EH (cell line): ENCODE measurements around the gene ERMARD.
"Not testable (repeated sequence)": the region's sequence is repeated elsewhere in the genome, so short reads cannot be mapped to it uniquely, and the experiment has no call there.

Source experiments
- DNase-seq: peaks from one replicate; pipeline ENCODE4 v3.0.0-alpha.2; 2015; ENCODE audit warnings: low read depth

Gene ERMARD

DNA sequence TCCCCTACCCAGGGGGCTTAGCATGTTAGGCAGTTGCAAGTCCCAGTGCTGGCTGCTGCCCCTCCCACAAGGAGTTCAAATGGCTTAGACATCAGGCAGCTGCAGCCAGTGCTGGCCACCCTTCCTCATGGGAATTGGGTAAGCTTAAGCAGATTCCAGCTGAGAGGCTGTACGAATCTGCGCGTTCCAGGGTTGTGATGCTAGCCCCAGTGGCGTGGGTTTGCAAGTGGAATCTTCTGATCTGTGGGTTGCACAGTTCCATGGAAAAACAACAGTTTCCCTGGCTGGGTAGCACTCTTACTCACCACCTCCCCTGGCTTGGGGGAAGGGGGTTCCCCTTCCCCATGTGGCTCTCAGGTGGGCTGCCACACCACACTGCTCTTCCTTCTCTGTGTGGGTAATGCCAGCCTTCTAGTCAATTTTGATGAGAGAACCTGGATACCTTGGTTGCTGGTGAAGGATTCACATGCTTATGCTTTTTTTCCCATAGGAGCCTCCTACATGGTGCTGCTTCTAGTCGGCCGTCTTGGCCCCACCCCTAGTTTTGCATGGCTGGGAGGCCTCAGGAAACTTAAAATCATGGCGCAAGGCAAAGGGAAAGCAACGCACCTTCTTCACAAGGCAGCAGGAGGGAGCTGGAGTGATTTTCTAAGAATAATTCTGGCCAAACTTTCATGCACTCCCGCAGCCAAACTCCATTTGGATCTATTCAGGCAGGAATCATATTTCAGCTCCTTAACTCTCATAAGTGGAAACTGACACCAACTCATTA is 13.0 kb upstream of the ERMARD start:
- DNase-seq: no peak

DNA sequence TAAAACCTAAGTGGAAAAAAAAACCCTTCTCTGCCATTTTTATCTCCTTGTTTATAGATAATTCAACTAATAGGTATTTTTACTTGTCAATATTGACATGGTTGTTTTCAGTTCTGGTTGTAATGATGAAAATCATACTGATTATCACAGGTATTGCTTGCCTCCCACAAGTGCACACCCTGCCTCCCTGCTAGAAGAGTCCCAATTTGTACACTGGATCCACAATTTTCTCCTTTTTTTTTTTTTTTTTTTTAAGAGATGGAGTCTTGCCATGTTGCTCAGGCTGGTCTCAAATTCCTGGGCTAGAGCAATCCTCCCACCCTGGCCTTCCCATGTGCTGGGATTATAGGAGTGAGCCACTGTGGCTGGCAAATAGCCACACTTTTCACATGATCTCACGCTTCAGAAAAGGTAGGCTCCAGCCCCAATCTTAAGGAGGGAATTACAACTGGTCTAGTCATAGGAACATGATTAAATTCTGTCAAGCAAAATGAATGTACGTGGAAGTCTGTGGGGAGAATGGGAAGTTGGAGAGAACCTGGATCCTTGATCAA is 12.4 kb upstream of the ERMARD start:
- no peak for DNase-seq

GRCh38 chr6:169741344-169741743 is 10.1 kb upstream of the ERMARD start:
- no peak for DNase-seq

DNA sequence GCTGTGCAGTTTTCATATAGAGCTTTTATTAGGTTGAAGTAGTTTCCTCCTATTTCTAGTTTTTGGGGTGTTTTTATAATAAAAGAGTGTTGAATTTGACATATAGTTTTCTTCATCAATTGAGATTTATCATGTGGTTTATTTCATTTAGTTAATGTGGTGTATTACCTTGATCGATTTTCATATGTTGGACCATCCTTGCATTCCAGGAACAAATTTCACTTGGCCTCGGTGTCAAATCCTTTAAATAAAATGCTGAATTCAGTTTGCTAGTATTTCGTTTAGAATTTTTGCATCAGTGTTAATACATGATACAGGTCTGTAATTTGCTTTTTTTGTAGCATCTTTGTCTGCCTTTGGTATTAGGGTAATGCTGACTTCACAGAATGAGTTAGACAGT is 6.0 kb upstream of the ERMARD start:
- DNase-seq: no peak

DNA sequence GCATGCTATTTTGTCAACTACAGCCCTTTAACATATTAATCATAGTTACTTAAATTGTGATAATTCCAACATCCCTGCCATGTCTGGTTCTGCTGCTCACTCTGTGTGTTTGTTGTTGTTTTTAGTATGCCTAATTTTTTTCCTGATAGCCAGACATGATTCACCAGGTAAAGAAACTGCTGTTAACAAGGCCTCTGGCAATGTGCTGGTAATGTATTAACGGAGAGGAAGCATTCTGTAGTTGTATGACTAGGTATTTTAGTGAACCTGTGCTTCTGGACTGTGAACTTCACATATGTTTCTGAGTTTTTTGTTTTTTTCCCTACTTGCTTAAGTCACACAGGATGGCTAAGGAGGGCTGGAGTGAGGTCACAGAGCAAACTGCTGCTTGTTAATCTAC is 4.9 kb upstream of the ERMARD start:
- DNase-seq: no peak

- DNase-seq: peak; percentile 20
Observed at GRCh38 chr6:169752074-169752623, 727 bp downstream of the ERMARD start.

DNA sequence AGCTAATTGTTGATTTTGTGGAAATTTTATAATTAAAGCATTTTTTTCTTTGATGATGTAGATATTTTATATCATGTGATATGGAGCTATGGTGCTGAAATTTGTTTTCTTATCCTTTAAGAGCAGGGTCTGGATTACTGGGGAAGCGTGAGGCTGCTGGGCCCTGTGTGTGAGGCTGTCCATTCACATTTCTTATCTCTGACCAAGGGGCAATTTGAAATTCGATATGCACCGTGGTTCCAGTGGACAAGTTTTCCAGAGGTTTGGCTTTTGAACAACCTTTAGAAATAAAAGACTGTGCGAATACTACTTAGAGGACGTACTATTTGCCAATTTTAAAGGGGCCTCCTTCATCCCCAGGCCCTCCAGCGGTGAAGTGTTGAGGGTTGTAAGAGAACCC is 3.7 kb downstream of the ERMARD start:
- DNase-seq: no peak

DNA sequence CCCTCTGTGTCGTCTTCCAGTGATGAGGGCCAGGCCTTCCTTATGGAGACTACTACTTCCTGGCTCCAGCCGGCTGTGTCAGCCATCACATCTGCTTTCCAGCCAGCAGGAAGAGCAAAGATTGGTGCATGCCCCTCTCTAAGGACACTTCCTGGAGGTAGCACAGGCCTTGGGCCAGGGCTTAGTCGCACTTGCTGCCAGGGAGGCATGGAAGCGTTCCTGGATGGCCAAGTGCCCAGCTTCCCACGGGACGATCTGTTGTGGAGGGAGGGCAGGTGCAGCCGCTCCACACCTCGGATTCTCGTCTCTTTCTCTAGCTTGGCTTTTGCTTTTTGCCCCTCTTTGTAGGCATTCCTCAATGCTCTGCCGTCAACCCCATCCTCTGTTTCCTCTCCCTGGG is 11.9 kb downstream of the ERMARD start:
- DNase-seq: no peak

DNA sequence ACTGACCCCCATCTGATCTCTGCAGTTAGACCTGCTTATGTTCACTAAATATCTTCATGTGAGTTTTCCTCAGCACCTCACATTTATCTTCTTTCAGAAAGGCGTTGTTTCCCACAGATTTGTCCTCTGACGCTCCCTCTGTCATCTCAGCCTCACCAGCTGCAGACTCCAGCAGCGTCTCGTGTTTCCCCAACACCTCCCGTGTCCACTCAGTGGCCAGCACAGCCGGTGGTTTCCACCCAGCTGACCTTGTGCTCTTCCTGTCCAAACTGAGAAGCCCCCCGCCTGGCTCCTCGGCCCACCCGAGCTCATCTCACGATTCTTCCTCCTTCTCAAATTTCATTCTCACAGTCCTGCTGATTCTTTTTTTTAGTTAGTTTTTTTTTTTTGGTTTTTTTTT is 12.5 kb downstream of the ERMARD start:
- DNase-seq: no peak

DNA sequence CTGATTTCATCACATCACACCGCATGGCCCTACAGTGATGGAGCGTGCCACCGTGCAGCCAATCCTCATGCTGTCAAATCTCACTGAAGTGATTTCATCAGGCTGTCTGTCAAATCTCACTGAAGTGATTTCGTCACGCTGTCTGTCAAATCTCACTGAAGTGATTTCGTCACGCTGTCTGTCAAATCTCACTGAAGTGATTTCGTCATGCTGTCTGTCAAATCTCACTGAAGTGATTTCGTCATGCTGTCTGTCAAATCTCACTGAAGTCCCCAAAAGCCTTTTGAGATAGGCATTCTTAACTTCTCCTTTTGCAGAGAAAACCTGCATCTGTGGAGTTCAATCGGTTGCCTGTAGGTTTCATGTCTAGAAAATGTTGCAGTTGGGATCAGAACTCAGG is 14.4 kb downstream of the ERMARD start:
- DNase-seq: not testable (repeated sequence)

- peak; percentile 28 for DNase-seq
Observed at GRCh38 chr6:169766232-169766631, 14.8 kb downstream of the ERMARD start.

- no peak for DNase-seq
Observed at GRCh38 chr6:169766921-169767736, 15.7 kb downstream of the ERMARD start.

DNA sequence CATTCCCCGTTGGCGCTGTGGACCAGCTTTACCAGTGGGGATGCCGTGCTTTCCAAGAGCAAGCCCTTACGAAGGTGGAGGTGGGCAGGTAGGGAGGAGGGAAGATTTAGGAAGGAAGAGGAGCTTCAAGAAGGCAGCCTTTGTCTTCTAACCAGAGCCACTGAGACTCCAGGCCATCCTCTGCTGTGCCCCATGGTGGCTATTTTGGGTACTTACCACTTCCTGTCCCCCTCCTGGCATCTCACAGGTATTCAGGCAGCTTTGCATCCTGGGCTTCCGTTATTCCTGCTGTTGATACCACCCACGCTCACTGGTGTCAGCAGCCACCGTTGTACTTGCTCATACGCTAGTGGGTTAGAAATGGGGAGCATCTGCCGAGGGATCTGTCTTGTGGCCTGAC is 22.9 kb downstream of the ERMARD start:
- DNase-seq: no peak

- DNase-seq: no peak
Observed at GRCh38 chr6:169775321-169775720, 23.9 kb downstream of the ERMARD start.

GRCh38 chr6:169776379-169776778 is 25.0 kb downstream of the ERMARD start:
- no peak for DNase-seq

GRCh38 chr6:169777896-169778295 is 26.5 kb downstream of the ERMARD start:
- no peak for DNase-seq

- no peak for DNase-seq
Observed at GRCh38 chr6:169778646-169779045, 27.2 kb downstream of the ERMARD start.

DNA sequence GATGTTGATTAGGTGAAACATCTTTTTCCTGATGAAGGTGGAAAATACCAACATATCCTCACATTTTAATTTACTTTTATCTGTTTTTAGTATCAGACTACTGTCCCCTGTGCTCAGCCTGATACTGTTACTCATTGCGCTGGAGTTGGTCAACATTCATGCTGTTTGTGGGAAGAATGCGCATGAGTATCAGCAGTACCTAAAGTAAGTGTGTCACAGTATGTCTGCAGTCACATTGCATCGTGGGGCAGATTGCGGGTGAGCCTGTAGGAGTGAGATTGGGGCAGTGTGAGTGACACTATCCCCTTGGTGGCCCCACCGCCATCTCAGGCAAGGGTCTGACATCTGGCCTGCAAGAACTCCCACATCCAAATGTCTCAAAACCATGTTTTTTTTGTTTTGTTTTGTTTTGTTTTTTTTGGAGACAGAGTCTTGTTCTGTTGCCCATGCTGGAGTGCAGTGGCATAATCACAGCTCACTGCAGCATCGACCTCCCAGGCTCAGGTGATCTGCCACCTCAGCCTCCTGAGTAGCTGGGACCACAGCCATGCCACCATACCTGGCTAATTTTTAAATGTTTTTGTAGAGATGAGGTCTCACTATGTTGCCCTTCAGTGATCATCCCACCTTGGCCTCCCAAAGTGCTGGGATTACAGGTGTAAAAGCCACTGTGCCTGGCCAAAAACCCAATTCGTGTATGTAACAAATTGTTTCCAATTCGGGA is 27.8 kb downstream of the ERMARD start:
- no peak for DNase-seq

- DNase-seq: no peak
Observed at GRCh38 chr6:169779896-169780295, 28.5 kb downstream of the ERMARD start.

DNA sequence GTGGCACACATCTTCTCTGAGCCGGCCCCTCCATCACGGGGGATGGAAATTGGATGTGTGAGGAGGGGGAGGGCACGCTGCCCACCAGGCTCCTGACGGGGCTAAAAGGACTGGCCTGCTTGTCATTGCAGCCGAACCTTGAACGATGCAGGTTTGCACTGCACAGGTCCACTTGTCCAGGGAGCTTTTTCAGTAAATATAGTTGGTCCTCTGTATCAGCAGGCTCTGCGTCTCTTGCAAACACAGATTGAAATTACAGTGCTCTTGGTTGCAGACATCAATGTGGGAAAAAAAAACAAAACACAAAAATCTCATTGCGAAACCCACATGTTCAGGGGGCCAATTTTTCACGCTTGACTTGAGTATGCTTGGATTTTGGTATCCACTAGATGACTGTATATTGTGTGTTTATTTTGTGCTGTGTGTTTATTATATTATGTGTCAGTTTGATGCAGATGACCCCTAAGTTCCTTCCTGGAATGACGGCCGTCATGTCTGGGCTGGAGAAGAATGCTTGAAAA is 29.2 kb downstream of the ERMARD start:
- DNase-seq: peak; percentile 16

DNA sequence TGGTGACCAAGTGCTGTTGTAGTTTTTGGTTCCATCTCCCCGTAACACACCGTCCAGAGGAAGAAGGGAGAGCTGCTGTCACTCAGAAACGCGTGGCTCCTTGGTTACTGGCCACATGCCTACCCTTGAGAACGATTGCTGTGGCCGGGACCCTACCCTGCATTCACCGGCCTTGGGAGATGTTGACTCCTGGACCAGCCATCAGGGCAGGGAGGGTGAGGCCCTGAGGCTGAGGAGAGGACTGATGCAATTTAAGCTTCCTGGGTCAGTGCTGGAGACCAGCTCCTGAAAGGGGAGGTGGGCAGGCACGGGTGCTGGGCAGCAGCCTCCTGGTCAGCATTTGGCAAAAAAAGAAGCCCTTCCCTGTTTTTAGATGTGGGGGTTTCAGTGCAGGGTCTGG is 31.5 kb downstream of the ERMARD start:
- DNase-seq: no peak

- DNase-seq: no peak
Observed at GRCh38 chr6:169783401-169783800, 32.0 kb downstream of the ERMARD start.
